Naive B cell (primary cell): ENCODE results near the gene CD74. TPM values are rescaled to one million over a fixed set of nuclear protein-coding genes. Genes with fewer than 3 reads are reported as not detected.

Experiments used
- ATAC-seq, 2 donors: fragments of 150-1000 bp; cut with Tn5 transposase; 2 replicates each; pipeline ENCODE4 v1.10.0; 2021; ENCODE audit warnings: low read depth in 2 of 2, mild to moderate bottlenecking in 2 of 2, moderate library complexity in 2 of 2
- DNase-seq: peaks from one replicate; pipeline ENCODE4 v3.0.0; 2022
- H3K27ac Mint-ChIP-seq, 6 donors: one replicate each; pipeline ENCODE4 v1.8.0; 2020 to 2022; ENCODE audit warnings: mild to moderate bottlenecking in 6 of 6, mixed read lengths in 6 of 6, moderate library complexity in 5 of 6, inconsistent platforms in 2 of 6
- H3K27me3 Mint-ChIP-seq, 3 donors: one replicate each; pipeline ENCODE4 v1.8.0; 2021 to 2022; ENCODE audit warnings: mixed read lengths in 3 of 3, mild to moderate bottlenecking in 1 of 3
- H3K36me3 Mint-ChIP-seq, 2 donors: one replicate each; pipeline ENCODE4 v1.8.0; 2020 to 2022; ENCODE audit warnings: mixed read lengths in 2 of 2, inconsistent platforms in 1 of 2, mild to moderate bottlenecking in 1 of 2
- H3K4me1 Mint-ChIP-seq, 3 donors: one replicate each; pipeline ENCODE4 v1.8.0; 2020 to 2022; ENCODE audit warnings: mixed read lengths in 3 of 3, inconsistent platforms in 1 of 3, mild to moderate bottlenecking in 1 of 3, moderate library complexity in 1 of 3
- H3K4me3 Mint-ChIP-seq, 8 donors: one replicate each; pipeline ENCODE4 v1.8.0; 2020 to 2022; ENCODE audit warnings: mild to moderate bottlenecking in 8 of 8, mixed read lengths in 8 of 8, moderate library complexity in 8 of 8, inconsistent platforms in 2 of 8
- H3K9me3 Mint-ChIP-seq, 7 donors: one replicate each; pipeline ENCODE4 v1.8.0; 2020 to 2022; ENCODE audit warnings: mixed read lengths in 7 of 7, mild to moderate bottlenecking in 5 of 7, inconsistent platforms in 2 of 7, moderate library complexity in 1 of 7
- polyA plus RNA-seq, 6 donors: library from polyadenylated mRNA; unstranded; fragments of 300-500 nt; fragmentation: Illumina TruSeq; gene quantifications; one replicate each; pipeline ENCODE4 v1.2.3, GENCODE V29; 2021; ENCODE audit warnings: low read depth in 6 of 6

The CD74 gene
- polyA plus RNA-seq, 6 donors from 2014 or later: 22,737 to 35,313 (median 25,671) TPM

- Mint-ChIP-seq H3K36me3 (peaks cover 21 to 33% of the 10 kb centered on the region in 2 donors), H3K27me3 (peaks cover 0 to 14% (median 6%) of the 10 kb centered on the region in 3 donors), H3K27ac (peak overlapping the region; percentile 100), H3K4me3 (peak overlapping the region; percentile 90 to 100 (median 96)), H3K9me3 (peaks cover 0 to 7% (median 3%) of the 10 kb centered on the region in 7 donors), H3K4me1 (peaks cover 54 to 70% (median 68%) of the 10 kb centered on the region in 3 donors)
- no peak for DNase-seq
- no peak for ATAC-seq
Measured at GRCh38 chr5:150413176-150413901, 629 bp upstream of the CD74 start.

GRCh38 chr5:150411245-150411979, 1.3 kb downstream of the CD74 start:
- peaks cover 0 to 11% (median 3%) of the 10 kb centered on the region in 7 donors for H3K9me3 Mint-ChIP-seq
- H3K36me3 Mint-ChIP-seq: peaks cover 31 to 40% of the 10 kb centered on the region in 2 donors
- H3K27me3 Mint-ChIP-seq: peaks cover 0 to 14% (median 13%) of the 10 kb centered on the region in 3 donors
- DNase-seq: peak; percentile 81
- peak overlapping the region; percentile 100 for H3K27ac Mint-ChIP-seq
- ATAC-seq: peak; percentile 9 to 10
- H3K4me1 Mint-ChIP-seq: peaks cover 69 to 85% (median 74%) of the 10 kb centered on the region in 3 donors
- H3K4me3 Mint-ChIP-seq: peak overlapping the region; percentile 90 to 100 (median 96)

GRCh38 chr5:150410524-150411244, 2.0 kb downstream of the CD74 start:
- H3K9me3 Mint-ChIP-seq: peaks cover 0 to 11% (median 3%) of the 10 kb centered on the region in 7 donors
- peak; percentile 11 to 17 for ATAC-seq

DNA sequence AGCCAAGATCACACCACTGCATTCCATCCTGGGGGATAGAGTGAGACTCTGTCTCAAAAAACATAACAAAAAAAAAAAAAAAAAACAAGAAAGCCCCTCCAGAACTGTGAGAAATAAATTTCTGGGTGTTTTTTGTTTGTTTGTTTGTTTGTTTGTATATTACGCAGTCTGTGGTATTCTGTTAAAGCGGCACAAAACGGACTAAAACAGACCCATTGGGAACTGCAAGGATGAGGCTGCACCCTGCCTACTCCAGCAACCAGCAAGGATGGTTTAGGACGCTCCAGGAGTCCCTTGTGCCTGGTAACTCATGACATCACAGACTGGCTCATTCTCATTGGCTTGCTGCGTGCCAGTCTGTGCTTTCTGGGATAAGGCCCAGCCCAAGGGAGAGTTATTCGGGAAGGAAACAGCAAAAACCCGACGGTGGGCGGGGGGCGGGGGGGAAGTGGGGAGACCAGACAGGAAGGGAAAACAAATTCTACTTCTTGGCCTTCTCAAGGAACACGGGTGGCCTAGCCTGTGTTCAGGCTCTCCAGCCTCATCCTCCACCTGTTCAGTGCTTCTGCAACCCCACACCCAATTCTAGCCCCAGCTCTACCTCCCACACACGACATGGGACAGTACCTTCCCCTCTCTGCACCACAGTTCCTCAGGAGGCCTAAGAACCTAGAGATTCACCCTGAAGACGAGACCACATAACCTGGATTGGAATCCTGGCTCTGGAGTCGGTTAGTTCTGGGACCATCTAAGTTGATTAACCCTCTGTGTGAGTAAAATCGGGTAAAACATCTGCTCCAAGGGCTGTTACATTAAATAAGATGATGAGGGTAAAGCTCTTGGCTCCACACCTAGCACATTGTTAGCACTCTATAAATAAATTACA, 2.8 kb downstream of the CD74 start:
- H3K4me3 Mint-ChIP-seq: peak overlapping the region; percentile 90 to 100 (median 96)
- peak; percentile 71 for DNase-seq
- peak overlapping the region; percentile 100 for H3K27ac Mint-ChIP-seq
- H3K27me3 Mint-ChIP-seq: peaks cover 0 to 14% (median 13%) of the 10 kb centered on the region in 3 donors
- ATAC-seq: no peak
- peaks cover 0 to 11% (median 3%) of the 10 kb centered on the region in 7 donors for H3K9me3 Mint-ChIP-seq
- peaks cover 38 to 40% of the 10 kb centered on the region in 2 donors for H3K36me3 Mint-ChIP-seq
- H3K4me1 Mint-ChIP-seq: peaks cover 71 to 85% (median 74%) of the 10 kb centered on the region in 3 donors

More at GRCh38 chr5:150410524-150411244, 2.0 kb downstream of the CD74 start:
- H3K36me3 Mint-ChIP-seq: peaks cover 38 to 40% of the 10 kb centered on the region in 2 donors
- H3K4me1 Mint-ChIP-seq: peaks cover 69 to 83% (median 74%) of the 10 kb centered on the region in 3 donors
- DNase-seq: peak; percentile 84
- peak overlapping the region; percentile 90 to 100 (median 96) for H3K4me3 Mint-ChIP-seq
- peaks cover 0 to 14% (median 13%) of the 10 kb centered on the region in 3 donors for H3K27me3 Mint-ChIP-seq
- H3K27ac Mint-ChIP-seq: peak overlapping the region; percentile 100

DNA sequence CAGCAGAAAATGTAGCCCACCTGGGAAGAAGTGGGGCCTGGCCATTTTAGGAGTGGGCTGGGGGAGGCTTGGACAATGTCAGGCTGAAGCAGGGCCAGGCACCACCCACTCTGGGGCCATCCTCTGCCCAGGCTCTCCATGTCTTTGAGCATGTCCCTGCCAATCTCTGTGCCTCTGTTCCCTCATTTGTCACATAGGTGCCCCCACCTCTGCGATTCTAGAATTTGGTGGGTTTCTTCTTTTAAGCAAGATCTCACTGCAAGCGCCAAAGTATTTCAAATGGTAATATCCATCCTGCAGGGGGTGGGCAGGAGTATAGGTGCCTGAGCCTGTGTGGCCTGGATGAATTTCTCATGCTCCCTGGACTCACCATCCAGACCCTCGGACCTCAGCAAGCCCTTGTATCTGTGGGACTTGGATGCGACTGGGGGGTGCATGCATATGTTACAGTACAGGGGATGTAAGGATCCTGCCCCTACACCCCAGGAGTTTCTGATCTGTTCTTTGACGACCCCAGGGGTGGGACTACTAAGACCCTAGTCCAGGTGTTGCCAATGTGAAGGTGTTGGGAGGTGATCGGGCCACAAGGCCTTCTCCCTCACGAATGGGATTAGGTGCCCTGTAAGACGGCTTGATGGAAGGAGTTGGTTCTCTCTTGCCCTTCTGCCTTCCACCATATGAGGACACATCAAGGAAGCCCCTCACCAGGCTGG, 4.3 kb downstream of the CD74 start:
- H3K4me1 Mint-ChIP-seq: peaks cover 71 to 78% (median 75%) of the 10 kb centered on the region in 3 donors
- H3K4me3 Mint-ChIP-seq: peak overlapping the region; percentile 90 to 100 (median 96)
- DNase-seq (peak; percentile 51), ATAC-seq (no peak)
- peaks cover 0 to 11% (median 3%) of the 10 kb centered on the region in 7 donors for H3K9me3 Mint-ChIP-seq
- H3K36me3 Mint-ChIP-seq: peaks cover 38 to 40% of the 10 kb centered on the region in 2 donors
- H3K27ac Mint-ChIP-seq: peak overlapping the region; percentile 100
- H3K27me3 Mint-ChIP-seq: peaks cover 0 to 14% (median 13%) of the 10 kb centered on the region in 3 donors

DNA sequence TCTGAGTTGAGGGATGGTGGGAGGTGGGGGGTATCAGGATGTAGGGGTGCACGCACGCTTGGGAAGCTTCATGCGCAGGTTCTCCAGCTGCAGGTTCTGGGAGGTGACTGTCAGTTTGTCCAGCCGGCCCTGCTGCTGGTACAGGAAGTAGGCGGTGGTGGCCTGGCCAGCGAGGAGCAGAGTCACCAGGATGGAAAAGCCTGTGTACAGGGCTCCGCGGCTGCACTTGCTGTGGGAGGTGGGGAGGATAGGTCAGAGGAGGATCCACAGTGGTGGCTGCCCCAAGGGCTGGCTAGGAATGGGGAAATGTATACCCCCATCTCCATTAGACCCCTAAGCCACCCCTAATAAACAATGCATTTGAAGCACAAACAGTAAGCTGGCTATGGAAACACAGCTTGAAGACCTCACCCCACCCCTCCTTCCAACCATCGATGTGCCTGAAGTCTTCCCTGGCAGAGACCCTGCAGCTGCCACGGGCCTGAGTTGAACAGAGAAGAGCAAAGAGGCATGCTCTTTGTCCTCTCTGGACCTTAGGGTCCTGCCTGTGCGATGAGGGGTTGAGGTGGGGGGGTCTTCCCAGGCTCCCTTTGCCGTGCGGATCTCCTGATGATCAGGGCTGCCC, 5.5 kb downstream of the CD74 start:
- Mint-ChIP-seq H3K4me1 (peaks cover 70 to 77% (median 75%) of the 10 kb centered on the region in 3 donors), H3K9me3 (peaks cover 0 to 8% (median 0%) of the 10 kb centered on the region in 7 donors), H3K27ac (peak overlapping the region; percentile 96 to 100 (median 100)), H3K4me3 (peak overlapping the region; percentile 90 to 100 (median 96)), H3K36me3 (peaks cover 39 to 42% of the 10 kb centered on the region in 2 donors), H3K27me3 (peaks cover 0 to 9% (median 9%) of the 10 kb centered on the region in 3 donors)
- DNase-seq: peak; percentile 60
- peak; percentile 0 to 1 for ATAC-seq

DNA sequence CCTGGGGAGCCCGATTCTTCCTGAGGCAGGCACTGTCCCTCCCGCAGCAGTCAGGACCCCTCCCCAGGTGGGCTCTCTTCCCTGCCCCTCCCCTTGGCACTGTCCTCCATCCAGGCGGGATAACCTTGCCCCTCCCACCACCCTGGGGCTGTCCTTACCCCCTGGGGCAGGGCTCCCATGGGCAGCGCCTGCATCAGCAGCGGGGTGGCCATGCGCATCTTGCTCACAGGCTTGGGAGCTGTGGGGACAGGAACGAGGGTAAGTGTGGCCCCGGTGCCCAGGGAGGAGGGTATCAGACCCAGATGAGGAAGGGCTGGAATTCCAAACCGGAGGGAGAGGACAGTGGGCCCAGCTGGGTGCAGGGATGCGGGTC, 6.0 kb downstream of the CD74 start:
- peaks cover 0 to 8% (median 0%) of the 10 kb centered on the region in 7 donors for H3K9me3 Mint-ChIP-seq
- H3K27ac Mint-ChIP-seq: peak overlapping the region; percentile 93 to 100 (median 100)
- peaks cover 0 to 10% (median 9%) of the 10 kb centered on the region in 3 donors for H3K27me3 Mint-ChIP-seq
- peaks cover 73 to 81% (median 79%) of the 10 kb centered on the region in 3 donors for H3K4me1 Mint-ChIP-seq
- H3K4me3 Mint-ChIP-seq: peak overlapping the region; percentile 90 to 100 (median 96)
- DNase-seq (peak; percentile 57), ATAC-seq (no peak)
- H3K36me3 Mint-ChIP-seq: peaks cover 38 to 42% of the 10 kb centered on the region in 2 donors

DNA sequence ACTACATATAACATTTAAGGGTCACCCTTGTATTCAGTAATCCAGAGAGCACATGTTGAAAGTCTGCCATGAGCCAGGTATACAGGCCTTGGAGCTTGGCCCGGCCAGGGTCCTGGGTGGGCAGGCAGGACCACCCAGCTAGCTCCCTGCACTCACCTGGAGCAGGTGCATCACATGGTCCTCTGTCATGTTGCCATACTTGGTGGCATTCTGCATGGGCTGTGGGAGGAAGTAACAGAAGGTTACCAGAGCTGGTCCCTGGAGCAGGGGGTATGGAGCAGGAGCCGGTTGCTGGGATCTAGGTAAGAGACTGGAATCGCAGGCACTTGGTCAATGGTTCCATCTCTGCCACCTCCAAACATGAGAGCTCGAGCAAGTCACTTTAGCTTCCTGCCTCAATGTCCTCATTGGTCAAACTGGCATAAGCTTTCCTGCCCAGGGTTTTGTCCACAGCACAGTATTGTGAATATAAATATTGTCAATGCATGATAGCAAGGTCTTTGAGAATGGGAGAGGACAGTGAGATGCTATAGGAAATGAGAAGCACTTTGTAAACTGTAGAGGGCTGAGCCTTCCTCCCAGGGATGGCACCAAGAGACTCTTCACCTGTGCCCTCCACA, 6.5 kb downstream of the CD74 start:
- Mint-ChIP-seq H3K4me1 (peaks cover 74 to 84% (median 82%) of the 10 kb centered on the region in 3 donors), H3K9me3 (peaks cover 0 to 8% (median 0%) of the 10 kb centered on the region in 7 donors)
- DNase-seq: no peak

GRCh38 chr5:150404941-150405816, 7.5 kb downstream of the CD74 start:
- Mint-ChIP-seq H3K4me3 (peak overlapping the region; percentile 20 to 96 (median 68)), H3K36me3 (peaks cover 35% of the 10 kb centered on the region in 2 donors), H3K27ac (peak overlapping the region; percentile 60 to 100 (median 98)), H3K27me3 (peaks cover 0 to 16% (median 2%) of the 10 kb centered on the region in 3 donors), H3K9me3 (peaks cover 0 to 7% (median 0%) of the 10 kb centered on the region in 7 donors), H3K4me1 (peaks cover 72 to 88% (median 82%) of the 10 kb centered on the region in 3 donors)
- ATAC-seq (no peak), DNase-seq (no peak)

More for the DNA sequence above, 6.5 kb downstream of the CD74 start:
- Mint-ChIP-seq H3K4me3 (peak overlapping the region; percentile 90 to 100 (median 96)), H3K27ac (peak overlapping the region; percentile 93 to 100 (median 100)), H3K36me3 (peaks cover 38 to 42% of the 10 kb centered on the region in 2 donors), H3K27me3 (peaks cover 0 to 15% (median 9%) of the 10 kb centered on the region in 3 donors)
- no peak for ATAC-seq

GRCh38 chr5:150404535-150404934, 8.2 kb downstream of the CD74 start:
- ATAC-seq: no peak
- Mint-ChIP-seq H3K9me3 (peaks cover 0 to 13% (median 0%) of the 10 kb centered on the region in 7 donors), H3K4me1 (peaks cover 72 to 89% (median 82%) of the 10 kb centered on the region in 3 donors), H3K27me3 (peaks cover 0 to 16% (median 0%) of the 10 kb centered on the region in 3 donors), H3K36me3 (peaks cover 29 to 35% of the 10 kb centered on the region in 2 donors), H3K27ac (peak overlapping the region in 5 of 6 donors; percentile 34 to 100 (median 99)), H3K4me3 (peak overlapping the region in 5 of 8 donors; percentile 29 to 96 (median 68))
- no peak for DNase-seq
